ENCODE data around the gene GABBR2. TPM values are rescaled to one million over a fixed set of nuclear protein-coding genes. Genes with fewer than 3 reads are reported as not detected.

GABBR2 gene
- total RNA-seq, 1 experiment from 2014 or later, result 6.3 TPM

DNA sequence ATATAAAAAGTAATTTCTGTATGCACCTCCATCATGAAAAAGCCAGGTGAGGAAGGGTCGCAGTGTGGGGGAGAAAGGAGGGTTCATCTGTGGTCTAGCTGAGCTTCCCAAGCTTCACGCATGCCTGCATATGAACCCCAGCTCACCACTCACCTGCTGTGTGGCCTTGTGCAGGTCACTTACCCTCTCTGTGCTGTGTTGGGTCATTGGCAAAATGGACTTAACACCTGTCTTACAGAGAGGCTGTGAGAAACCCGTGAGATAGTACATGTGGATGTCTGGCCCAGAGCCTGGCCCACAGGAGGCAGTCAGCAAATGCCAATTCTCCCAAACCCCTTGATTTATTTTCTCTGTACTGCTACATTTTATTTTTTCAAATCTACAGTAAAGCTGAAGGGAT, 88.9 kb downstream of the GABBR2 start:
- DNase-seq (ENCODE audit: low read depth, low spot score), result no peak
- no peak overlapping the region for H3K27ac ChIP-seq (ENCODE audit: low read length)
- no peak overlapping the region for H3K4me3 ChIP-seq (ENCODE audit: low read depth in 2 of 2, low read length in 2 of 2)
- intact Hi-C loops (cut with micrococcal nuclease; ENCODE audit: unreplicated experiment), result no loop called here
- TF ChIP-seq REST (IDR thresholded peaks at IDR 0.05; ENCODE audit: insufficient read depth in 1 of 2, low read depth in 2 of 2, low read length in 1 of 2) (no peak), TCF7L2 (IDR thresholded peaks at IDR 0.05; ENCODE audit: low read depth, low read length) (no peak), POLR2AphosphoS5 (IDR thresholded peaks at IDR 0.05; ENCODE audit: low read depth, low read length) (no peak), SIN3A (IDR thresholded peaks at IDR 0.05; ENCODE audit: borderline replicate concordance, insufficient read depth, low read depth, low read length) (no peak)
- TF ChIP-seq, protein P1, sequence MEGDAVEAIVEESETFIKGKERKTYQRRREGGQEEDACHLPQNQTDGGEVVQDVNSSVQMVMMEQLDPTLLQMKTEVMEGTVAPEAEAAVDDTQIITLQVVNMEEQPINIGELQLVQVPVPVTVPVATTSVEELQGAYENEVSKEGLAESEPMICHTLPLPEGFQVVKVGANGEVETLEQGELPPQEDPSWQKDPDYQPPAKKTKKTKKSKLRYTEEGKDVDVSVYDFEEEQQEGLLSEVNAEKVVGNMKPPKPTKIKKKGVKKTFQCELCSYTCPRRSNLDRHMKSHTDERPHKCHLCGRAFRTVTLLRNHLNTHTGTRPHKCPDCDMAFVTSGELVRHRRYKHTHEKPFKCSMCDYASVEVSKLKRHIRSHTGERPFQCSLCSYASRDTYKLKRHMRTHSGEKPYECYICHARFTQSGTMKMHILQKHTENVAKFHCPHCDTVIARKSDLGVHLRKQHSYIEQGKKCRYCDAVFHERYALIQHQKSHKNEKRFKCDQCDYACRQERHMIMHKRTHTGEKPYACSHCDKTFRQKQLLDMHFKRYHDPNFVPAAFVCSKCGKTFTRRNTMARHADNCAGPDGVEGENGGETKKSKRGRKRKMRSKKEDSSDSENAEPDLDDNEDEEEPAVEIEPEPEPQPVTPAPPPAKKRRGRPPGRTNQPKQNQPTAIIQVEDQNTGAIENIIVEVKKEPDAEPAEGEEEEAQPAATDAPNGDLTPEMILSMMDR (IDR thresholded peaks at IDR 0.05), result no peak
- H3K36me3 ChIP-seq (ENCODE audit: control insufficient read depth, insufficient read depth, low read length), result no peaks in the 10 kb centered on the region
- H3K27me3 ChIP-seq (ENCODE audit: control insufficient read depth, insufficient read depth, low read length), result no peaks in the 10 kb centered on the region; the same call in 1 of the 2 replicates
- in situ Hi-C loops (cut with HindIII; ENCODE audit: low pct_unique_long_range_greater_than_20kb, low sequenced_read_pairs), result no loop called here
- ATAC-seq, result no peak
- no peaks in the 10 kb centered on the region for H3K4me1 ChIP-seq (ENCODE audit: control insufficient read depth, insufficient read depth, low read length)
- BruUV-seq (replicated peaks), result no TSS peak
- ChIA-PET POLR2A (no interaction called here), CTCF (no interaction called here)
- no peaks in the 10 kb centered on the region for H3K9me3 ChIP-seq (ENCODE audit: control insufficient read depth, insufficient read depth, low read depth, low read length)

- CTCF ChIA-PET, result no interaction called here
- H3K4me1 ChIP-seq (ENCODE audit: control insufficient read depth, insufficient read depth, low read length), result no peaks in the 10 kb centered on the region
- no peak overlapping the region for H3K4me3 ChIP-seq (ENCODE audit: low read depth in 2 of 2, low read length in 2 of 2)
- no peaks in the 10 kb centered on the region for H3K36me3 ChIP-seq (ENCODE audit: control insufficient read depth, insufficient read depth, low read length)
- no peak overlapping the region for H3K27ac ChIP-seq (ENCODE audit: low read length)
- no peaks in the 10 kb centered on the region for H3K9me3 ChIP-seq (ENCODE audit: control insufficient read depth, insufficient read depth, low read depth, low read length)
- in situ Hi-C loops (cut with HindIII; ENCODE audit: low pct_unique_long_range_greater_than_20kb, low sequenced_read_pairs) (no loop called here), intact Hi-C loops (cut with micrococcal nuclease; ENCODE audit: unreplicated experiment) (no loop called here)
- BruUV-seq (replicated peaks), result no TSS peak
- TF ChIP-seq, protein P1 (IDR thresholded peaks at IDR 0.05), result no peak
- no peak for TF ChIP-seq REST (IDR thresholded peaks at IDR 0.05; ENCODE audit: insufficient read depth in 1 of 2, low read depth in 2 of 2, low read length in 1 of 2)
- TF ChIP-seq TCF7L2 (IDR thresholded peaks at IDR 0.05; ENCODE audit: low read depth, low read length), result no peak
- TF ChIP-seq POLR2AphosphoS5 (IDR thresholded peaks at IDR 0.05; ENCODE audit: low read depth, low read length), result no peak
- no peak for TF ChIP-seq SIN3A (IDR thresholded peaks at IDR 0.05; ENCODE audit: borderline replicate concordance, insufficient read depth, low read depth, low read length)
- no peaks in the 10 kb centered on the region; the same call in 1 of the 2 replicates for H3K27me3 ChIP-seq (ENCODE audit: control insufficient read depth, insufficient read depth, low read length)
- DNase-seq (ENCODE audit: low read depth, low spot score) (no peak), ATAC-seq (no peak)
- POLR2A ChIA-PET, result no interaction called here
Observed at GRCh38 chr9:98615633-98616032, 93.1 kb downstream of the GABBR2 start.
